GM18520 (cell line): ENCODE measurements around the gene LPIN3.

Source experiments
- ATAC-seq: cut with Tn5 transposase; IDR thresholded peaks from one replicate; pipeline ENCODE4 v1.9.1; 2021; ENCODE audit not compliant: unreplicated experiment

LPIN3 gene

DNA sequence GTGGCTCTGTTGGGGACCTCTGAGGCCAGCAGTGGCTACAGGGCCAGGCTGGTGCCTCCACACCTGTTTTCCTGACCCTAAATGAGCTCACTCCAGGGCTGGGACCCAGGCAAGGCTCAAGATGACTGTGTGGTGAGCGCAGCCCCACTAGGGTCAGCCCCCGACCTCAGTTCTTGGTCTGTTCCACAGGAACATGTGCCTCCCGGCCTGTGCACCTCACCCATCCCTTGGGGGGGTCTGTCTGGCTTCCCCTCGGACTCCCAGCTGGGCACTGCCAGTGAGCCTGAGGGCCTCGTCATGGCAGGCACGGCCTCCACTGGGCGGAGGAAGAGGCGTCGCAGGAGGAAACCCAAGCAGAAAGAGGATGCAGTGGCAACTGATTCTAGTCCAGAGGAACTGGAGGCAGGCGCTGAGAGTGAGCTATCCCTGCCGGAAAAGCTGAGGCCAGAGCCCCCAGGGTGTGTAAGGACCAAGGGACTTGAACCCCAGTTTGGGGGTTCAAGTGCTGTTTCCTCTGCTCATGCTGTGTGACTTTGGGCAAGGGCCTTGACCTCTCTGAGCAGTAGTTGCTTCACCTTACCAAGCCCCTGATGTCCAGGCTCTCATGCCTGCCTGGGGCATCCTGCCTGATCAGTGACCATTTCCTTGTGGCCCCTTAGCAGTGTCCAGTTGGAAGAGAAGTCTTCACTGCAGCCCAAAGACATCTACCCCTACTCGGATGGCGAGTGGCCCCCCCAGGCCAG, 8.0 kb downstream of the LPIN3 start:
- ATAC-seq: no peak

DNA sequence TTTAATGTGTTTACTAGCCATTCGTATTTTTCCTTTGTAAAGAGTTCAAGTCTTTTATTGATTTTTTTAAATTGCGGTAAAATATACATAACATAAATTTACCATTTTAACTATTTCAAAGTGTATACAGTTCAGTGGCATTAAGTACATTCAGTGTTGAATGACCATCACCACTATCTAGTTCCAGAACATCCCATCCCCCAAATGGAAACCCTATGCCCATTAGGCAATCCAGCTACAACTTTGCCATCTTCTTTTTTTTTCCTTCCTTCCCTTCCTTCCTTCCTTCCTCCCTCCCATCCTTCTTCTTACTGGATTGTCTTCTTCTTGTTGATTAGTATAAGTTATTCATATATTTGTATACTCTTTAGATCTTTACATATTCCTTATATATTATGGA, 8.6 kb downstream of the LPIN3 start:
- ATAC-seq: no peak

DNA sequence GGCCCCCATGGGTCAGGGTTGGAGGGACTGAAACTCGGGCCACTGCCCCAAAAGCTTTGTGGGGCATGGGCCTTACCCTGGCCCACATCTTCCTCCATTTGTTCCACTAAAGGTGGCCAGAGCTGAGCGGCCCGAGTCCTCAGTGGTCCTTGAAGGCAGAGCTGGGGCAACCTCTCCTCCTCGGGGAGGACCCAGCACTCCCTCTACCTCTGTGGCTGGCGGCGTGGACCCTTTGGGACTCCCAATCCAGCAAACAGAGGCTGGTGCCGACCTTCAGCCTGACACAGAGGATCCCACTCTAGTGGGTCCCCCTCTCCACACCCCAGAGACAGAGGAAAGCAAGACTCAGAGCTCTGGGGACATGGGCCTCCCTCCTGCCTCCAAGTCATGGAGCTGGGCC, 9.3 kb downstream of the LPIN3 start:
- ATAC-seq: no peak

DNA sequence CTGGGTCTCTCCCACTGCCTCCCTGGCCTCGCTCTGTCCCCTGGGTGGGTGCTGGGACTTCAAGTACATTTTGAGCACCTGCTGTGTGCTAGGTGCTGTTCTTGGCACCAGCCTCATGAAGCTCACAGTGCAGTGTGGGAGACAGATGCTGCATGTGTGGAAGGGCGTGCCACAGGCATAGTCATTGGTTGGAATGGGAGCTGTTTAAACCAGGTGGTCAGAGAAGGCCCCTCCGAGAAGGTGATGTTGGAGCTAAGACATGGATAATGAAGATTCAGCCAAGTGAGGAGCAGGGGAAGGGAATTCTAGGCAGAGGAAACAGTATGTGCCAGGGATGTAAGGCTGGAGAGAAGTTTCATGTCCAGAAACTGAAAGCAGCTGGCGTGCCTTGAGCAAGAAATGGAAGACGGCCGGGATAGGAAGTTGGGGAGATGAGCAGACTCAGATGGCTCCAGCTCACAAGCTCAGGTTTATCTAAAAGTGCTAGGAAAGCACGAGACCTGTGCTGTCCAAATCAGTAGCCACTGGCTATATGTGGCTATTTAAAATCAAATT, 9.9 kb downstream of the LPIN3 start:
- ATAC-seq: no peak

DNA sequence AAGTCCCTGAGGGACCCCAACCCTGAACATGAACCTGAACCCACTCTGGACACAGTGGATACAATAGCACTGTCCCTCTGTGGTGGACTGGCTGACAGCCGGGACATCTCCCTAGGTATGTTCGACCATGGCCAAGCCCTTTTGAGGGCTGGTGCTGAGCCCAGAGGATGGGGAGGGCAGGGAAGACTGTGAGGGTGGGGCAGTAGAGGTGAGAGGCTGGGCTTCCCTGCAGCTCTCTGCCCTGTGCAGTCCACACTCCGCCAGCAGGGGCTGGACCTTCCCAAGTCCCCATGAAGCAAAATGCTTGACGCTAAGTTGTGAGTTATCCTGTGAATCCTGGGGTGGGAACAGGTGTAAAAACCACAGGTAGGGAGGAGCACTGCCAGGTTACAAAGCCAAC, 11.5 kb downstream of the LPIN3 start:
- no peak for ATAC-seq

DNA sequence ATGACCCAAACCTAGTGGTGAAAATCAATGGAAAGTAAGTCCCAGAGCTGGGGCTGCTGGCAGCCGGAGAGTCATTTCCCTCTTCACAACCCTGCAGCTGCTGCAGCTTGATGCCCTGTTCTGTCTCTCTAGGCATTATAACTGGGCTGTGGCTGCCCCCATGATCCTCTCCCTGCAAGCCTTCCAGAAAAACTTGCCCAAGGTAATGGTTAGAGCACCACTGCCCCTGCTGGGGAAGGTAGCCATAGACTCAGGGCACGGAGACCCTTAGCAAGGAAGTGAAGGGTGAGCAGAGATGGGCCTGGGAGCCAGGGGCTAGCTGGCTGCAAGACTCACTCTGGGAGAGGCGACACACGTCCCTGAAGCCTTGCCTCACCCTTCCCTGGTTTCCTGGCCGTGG, 12.0 kb downstream of the LPIN3 start:
- ATAC-seq: no peak

DNA sequence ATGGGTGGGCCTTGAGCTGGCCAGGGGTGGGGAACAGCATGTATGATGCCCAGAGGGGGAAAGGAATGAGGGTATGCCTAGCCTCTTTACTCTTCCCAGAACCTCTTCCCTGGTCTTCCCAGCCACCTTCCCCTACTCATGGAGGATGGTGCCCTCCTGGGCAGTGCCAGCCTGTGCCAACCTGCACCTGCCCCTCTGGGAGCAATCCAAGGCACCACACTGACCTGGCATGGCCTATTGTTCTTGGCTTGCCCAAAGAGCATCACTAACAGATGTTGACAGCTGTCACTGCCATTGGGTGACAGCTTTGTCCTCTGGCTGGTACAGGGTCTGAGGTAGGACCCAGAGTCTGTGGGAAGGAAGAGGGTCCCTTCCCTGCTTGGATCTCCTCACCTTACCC, 12.9 kb downstream of the LPIN3 start:
- no peak for ATAC-seq

GRCh38 chr20:41355192-41355591, 14.6 kb downstream of the LPIN3 start:
- ATAC-seq: no peak

DNA sequence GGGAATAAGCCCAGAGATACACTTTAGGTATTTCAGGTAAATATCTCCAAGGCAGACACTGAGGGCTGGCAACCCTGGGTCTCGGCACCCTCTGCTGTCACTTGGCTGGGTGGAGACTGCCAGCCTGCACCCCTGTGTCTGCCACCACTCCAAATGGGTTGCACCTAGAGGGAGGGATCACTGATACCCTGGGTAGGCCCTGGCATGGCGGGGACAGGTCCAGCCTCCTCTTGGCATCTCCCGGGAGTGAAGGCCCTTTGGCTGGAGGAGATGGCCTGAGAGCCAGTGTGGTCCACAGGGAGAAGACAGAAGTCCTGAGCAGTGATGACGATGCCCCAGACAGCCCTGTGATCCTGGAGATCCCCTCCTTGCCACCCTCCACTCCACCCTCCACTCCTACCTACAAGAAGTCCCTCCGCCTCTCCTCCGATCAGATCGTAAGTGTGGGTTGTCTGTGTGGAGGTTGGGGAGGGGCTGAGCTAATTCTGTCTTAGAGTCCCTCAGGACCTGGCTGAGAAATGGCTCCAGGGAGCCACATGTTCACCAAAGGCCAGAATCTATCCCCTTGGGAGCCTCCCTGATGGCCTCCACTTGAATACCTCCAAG, 15.1 kb downstream of the LPIN3 start:
- ATAC-seq: no peak

- no peak for ATAC-seq
Observed at GRCh38 chr20:41356951-41357350, 16.3 kb downstream of the LPIN3 start.

GRCh38 chr20:41357424-41358163, 17.0 kb downstream of the LPIN3 start:
- no peak for ATAC-seq

GRCh38 chr20:41358230-41358629, 17.6 kb downstream of the LPIN3 start:
- ATAC-seq: no peak

- no peak for ATAC-seq
Observed at GRCh38 chr20:41358717-41359116, 18.1 kb downstream of the LPIN3 start.

DNA sequence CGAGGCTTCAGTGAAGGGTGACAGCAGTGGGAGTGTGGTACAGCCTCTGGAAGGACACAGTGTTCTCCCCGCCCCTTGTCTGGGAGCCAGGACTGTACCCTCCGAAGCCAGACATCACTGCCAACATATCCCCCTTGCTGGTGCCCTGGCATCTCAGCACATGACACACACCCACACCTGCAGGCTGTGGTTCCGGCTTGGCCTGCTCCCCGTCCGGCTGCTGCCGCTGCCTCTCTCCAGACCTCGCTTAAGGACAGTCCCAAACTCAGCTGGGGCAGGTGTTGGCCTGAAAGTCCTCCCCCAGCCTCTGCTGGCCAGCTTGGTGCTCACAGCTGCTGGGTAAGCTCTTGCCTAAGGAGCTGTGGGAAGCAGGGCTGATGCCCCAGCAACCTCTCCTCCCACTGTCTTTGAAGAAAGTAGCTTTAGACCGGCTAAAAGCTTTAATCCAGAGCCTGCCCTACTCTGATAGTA, 19.0 kb downstream of the LPIN3 start:
- no peak for ATAC-seq

DNA sequence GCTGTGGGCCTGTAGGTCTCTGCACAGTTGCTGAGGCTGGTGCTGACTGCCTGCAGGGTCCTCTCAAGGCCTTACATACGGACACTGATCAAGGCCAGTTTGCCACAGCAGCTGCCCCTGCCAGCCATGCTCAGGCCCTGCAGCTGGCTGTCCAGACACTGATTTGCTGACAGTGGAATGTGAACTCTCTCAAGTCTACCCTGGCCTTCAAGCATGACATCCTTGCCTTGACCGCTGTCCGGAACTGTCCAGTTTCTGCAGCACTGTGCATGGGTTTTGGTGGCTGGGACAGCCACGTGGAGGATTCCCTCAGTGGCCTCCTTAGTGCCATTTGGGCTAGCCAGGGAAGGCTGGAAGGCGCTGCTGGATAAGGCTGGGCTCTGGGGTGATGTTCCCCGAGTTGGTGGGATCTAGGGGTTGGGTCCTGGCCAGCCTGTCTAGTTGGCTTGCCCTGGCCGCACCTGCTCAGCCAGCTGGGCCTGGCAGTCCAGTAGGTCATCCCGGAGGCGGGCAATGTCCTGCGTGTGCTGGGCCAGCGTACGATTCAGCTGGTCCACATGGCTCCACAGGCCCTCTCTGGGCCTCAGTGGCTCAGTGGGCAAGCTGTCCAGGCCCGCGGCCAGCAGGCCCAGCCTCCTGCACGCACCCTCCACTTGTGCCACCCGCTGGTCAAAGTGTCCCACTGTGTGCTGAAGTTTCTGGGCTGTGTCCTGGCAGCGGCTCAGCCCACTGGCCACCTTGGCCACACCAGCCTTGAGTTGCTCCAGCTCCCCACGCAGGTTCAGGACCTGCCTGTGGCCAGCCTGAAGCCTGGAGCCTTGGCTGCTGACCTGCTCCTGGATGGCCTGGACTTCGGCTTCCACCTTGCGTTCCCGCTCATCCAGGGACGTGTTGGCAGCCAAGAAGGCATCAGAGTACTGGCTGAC, 20.5 kb downstream of the LPIN3 start:
- no peak for ATAC-seq

DNA sequence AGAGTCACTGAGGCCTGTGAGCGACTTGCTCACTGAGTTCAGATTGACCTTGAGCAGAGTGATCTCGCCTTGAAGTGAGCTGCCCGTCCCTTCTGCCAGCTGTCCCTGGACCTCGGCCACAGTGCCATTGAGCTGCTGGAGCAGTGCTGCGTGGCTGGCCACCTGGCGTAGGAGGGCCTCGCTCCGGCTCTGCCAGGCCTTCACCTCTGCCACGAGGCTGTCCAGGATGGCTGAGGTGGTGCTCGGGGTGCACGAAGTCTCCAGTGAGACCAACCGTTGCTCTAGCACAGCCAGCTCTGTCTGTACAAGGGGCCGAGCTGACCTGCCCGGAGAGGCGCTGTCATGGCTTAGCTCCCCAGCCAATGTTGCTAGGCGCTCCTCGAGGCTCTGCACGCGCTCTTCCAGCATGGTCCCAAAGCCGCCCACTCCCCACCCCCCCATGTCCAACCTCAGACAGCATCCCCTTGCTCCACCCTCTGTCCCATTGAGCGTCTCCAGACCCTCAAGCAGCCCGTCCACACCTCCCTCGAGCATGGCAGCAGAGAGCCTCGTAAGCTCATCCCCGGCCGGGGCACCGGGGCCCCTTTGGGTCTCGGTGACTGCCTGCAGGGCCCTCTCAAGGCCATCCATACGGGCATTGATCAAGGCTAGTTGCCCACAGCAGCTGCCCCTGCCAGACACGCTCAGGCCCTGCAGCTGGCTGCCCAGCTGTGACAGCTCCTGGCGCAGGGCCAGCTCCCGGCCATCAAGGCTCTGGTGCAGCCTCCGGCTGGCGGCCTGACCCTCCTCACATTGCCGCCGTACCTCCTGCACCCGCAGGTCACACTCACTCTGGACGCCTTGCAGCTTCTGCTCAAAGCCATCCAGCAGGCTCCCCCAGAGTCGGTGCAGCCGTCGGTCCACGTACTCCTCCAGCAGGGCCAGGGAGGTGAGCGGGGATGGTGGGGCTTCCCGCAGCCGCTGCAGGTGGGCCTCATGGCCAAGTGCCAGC, 21.4 kb downstream of the LPIN3 start:
- no peak for ATAC-seq

DNA sequence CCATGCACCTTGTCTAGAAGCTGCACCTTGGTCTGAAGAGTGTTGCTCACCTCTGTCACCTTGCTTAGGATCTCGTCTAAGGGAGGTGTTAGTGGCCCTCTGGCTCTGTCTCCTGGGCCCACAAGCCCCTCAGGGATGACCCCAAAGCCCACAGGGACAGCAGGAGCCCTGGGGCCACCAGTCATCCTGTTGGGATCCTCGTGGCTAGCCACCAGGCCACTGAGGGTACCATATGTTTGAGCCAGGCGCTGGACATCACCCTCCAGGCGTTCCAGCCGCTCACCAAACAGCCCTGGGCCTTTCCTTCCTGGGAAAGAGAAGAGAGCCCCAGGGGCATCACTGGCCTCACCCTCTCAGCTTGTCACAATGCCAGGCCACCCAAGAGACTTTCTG, 22.1 kb downstream of the LPIN3 start:
- no peak for ATAC-seq

- ATAC-seq: no peak
Observed at GRCh38 chr20:41363601-41364000, 23.0 kb downstream of the LPIN3 start.

DNA sequence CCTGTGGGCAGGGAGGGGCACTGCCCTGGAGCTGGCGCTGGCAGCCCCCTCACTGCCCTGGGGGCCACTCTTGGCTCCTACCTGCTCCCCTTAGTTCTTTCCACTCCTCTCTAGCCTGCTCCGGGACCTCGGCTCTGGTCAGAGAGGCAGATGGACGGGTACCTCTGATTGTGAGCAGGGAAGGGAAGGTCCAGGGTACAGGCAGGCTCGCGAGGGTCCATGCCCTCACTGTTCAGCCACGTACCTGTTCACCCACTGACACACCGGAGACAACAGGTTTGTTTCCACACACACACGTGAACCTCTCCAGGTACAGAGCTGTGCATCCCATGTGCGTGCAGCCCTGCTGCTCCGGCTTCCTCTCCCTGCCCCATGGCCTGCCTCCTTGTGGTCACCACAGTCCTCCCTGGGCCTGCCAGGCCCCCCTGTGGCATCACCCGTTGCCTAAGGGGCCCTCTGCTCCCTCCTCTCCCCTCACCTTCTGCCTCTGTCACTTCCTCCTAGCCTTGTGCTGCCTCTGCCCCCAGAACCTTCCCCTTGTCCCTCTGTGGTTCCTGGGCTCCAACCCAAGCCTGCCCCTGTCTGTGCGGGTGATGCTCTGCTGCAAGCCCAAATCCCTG, 23.7 kb downstream of the LPIN3 start:
- ATAC-seq: no peak
